HepG2 (cell line): ENCODE results near the gene DHX32. TPM values are rescaled to one million over a fixed set of nuclear protein-coding genes. Genes with fewer than 3 reads are reported as not detected.

Source experiments
- GABPB1 ChIP-seq: IDR thresholded peaks from 2 replicates; pipeline ENCODE4 v1.6.1; 2016; ENCODE audit warnings: mild to moderate bottlenecking, missing genetic modification reagents, moderate library complexity, missing compliant biosample characterization
- GATAD1 ChIP-seq: IDR thresholded peaks from 2 replicates; pipeline ENCODE4 v1.6.1; 2016; ENCODE audit warnings: missing genetic modification reagents, missing compliant biosample characterization
- GATAD2A ChIP-seq: IDR thresholded peaks from 2 replicates; pipeline ENCODE4 v1.6.1; 2016
- HDAC1 ChIP-seq: sonication (generic); formaldehyde crosslinking; IDR thresholded peaks from 2 replicates; pipeline ENCODE4 v1.5.1; 2020; ENCODE audit warnings: mild to moderate bottlenecking, missing genetic modification reagents
- HNRNPL ChIP-seq: fragments of 200-400 bp; formaldehyde crosslinking; IDR thresholded peaks from 2 replicates; pipeline ENCODE4 v1.6.1; 2017; ENCODE audit warnings: mild to moderate bottlenecking, low read depth, low read length
- IKZF4 ChIP-seq: sonication (generic); formaldehyde crosslinking; IDR thresholded peaks from 2 replicates; pipeline ENCODE4 v1.5.1; 2020; ENCODE audit warnings: borderline replicate concordance, mild to moderate bottlenecking, low read depth, missing genetic modification reagents; ENCODE audit errors: not compliant biosample characterization
- KMT2A ChIP-seq: sonication (generic); formaldehyde crosslinking; IDR thresholded peaks from 2 replicates; pipeline ENCODE4 v1.4.0; 2020; ENCODE audit warnings: missing genetic modification reagents
- MTA1 ChIP-seq: sonication (generic); formaldehyde crosslinking; IDR thresholded peaks from 2 replicates; pipeline ENCODE4 v1.4.0; 2020; ENCODE audit warnings: missing genetic modification reagents, mild to moderate bottlenecking, borderline replicate concordance
- RBM22 ChIP-seq: fragments of 200-400 bp; formaldehyde crosslinking; optimal IDR thresholded peaks from 2 replicates; pipeline ENCODE3; 2017; ENCODE audit warnings: mild to moderate bottlenecking, low read length, moderate library complexity
- REPIN1 ChIP-seq: sonication (generic); formaldehyde crosslinking; IDR thresholded peaks from 2 replicates; pipeline ENCODE4 v1.8.0; 2022; ENCODE audit warnings: missing genetic modification reagents, low read depth, mild to moderate bottlenecking, borderline replicate concordance
- RFX1 ChIP-seq: fragments of 450-650 bp; IDR thresholded peaks from 2 replicates; pipeline ENCODE4 v1.6.1; 2017
- SAFB2 ChIP-seq: sonication (generic); formaldehyde crosslinking; IDR thresholded peaks from 2 replicates; pipeline ENCODE4 v1.5.1; 2020; ENCODE audit warnings: missing genetic modification reagents, low read depth, mild to moderate bottlenecking, borderline replicate concordance
- SAP130 ChIP-seq: IDR thresholded peaks from 2 replicates; pipeline ENCODE4 v1.6.1; 2016; ENCODE audit warnings: low read depth
- SKI ChIP-seq: fragments of 450-650 bp; IDR thresholded peaks from one replicate; pipeline ENCODE4 v1.6.1; 2018; ENCODE audit warnings: mild to moderate bottlenecking; ENCODE audit not compliant: partially characterized antibody
- THAP11 ChIP-seq: IDR thresholded peaks from 2 replicates; pipeline ENCODE4 v1.6.1; 2016; ENCODE audit warnings: missing biosample characterization, missing genetic modification reagents
- ZFP90 ChIP-seq: sonication (generic); formaldehyde crosslinking; IDR thresholded peaks from 2 replicates; pipeline ENCODE4 v1.8.0; 2022; ENCODE audit warnings: missing genetic modification reagents, mild to moderate bottlenecking, inconsistent platforms, borderline replicate concordance
- ZKSCAN5 ChIP-seq: sonication (generic); formaldehyde crosslinking; IDR thresholded peaks from 2 replicates; pipeline ENCODE4 v1.5.1; 2020; ENCODE audit warnings: mild to moderate bottlenecking, missing genetic modification reagents
- ZNF160 ChIP-seq: sonication (generic); formaldehyde crosslinking; IDR thresholded peaks from 2 replicates; pipeline ENCODE4 v1.8.0; 2022; ENCODE audit warnings: mild to moderate bottlenecking, inconsistent platforms, missing genetic modification reagents
- ZNF724P ChIP-seq: sonication (generic); formaldehyde crosslinking; IDR thresholded peaks from 2 replicates; pipeline ENCODE4 v1.8.0; 2022; ENCODE audit warnings: missing genetic modification reagents, borderline replicate concordance
- ZSCAN21 ChIP-seq: sonication (generic); formaldehyde crosslinking; IDR thresholded peaks from 2 replicates; pipeline ENCODE4 v1.8.0; 2022; ENCODE audit warnings: mild to moderate bottlenecking, missing genetic modification reagents, moderate library complexity, borderline replicate concordance
- polyA plus RNA-seq, 8 experiments: library from polyadenylated mRNA; depleted of rRNA in 3 of 8; stranded (reverse) in 7 of 8; unstranded in 1 of 8; fragments of >200 nt; fragmentation: Illumina TruSeq in 4 of 8; extraction: Trizol in 4 of 8; gene quantifications; 2 replicates each; pipeline versions ENCODE4 v1.2.1 to v1.2.3, GENCODE V29; 2011 to 2016; ENCODE audit warnings: low read depth in 4 of 8, missing spikeins in 1 of 8, mixed read lengths in 1 of 8; ENCODE audit not compliant: insufficient read depth in 1 of 8
- total RNA-seq, 5 experiments: library from RNA; depleted of rRNA; stranded (reverse); fragments of >200 nt; fragmentation: Illumina TruSeq; extraction: Trizol; gene quantifications; 2 replicates each; pipeline ENCODE4 v1.2.3, GENCODE V29; 2016; ENCODE audit warnings: low read depth in 1 of 5
- TF ChIP-seq, protein P1 (sequence below): IDR thresholded peaks from 2 replicates; pipeline ENCODE4 v1.6.1; 2012; ENCODE audit warnings: inconsistent platforms
- TF ChIP-seq, protein P2 (sequence below): sonication (generic); formaldehyde crosslinking; IDR thresholded peaks from 2 replicates; pipeline ENCODE4 v1.4.0; 2020; ENCODE audit warnings: missing genetic modification reagents
- TF ChIP-seq, protein P3 (sequence below): IDR thresholded peaks from 2 replicates; pipeline ENCODE4 v1.6.1; 2016; ENCODE audit warnings: missing compliant biosample characterization, missing genetic modification reagents, borderline replicate concordance

Gene DHX32
- total and polyA plus RNA-seq, 2 of the 13 experiments (the other 11 are each of a cell fraction or from before 2014, with no cell fraction given) = 15.5 to 16.5 TPM

DNA sequence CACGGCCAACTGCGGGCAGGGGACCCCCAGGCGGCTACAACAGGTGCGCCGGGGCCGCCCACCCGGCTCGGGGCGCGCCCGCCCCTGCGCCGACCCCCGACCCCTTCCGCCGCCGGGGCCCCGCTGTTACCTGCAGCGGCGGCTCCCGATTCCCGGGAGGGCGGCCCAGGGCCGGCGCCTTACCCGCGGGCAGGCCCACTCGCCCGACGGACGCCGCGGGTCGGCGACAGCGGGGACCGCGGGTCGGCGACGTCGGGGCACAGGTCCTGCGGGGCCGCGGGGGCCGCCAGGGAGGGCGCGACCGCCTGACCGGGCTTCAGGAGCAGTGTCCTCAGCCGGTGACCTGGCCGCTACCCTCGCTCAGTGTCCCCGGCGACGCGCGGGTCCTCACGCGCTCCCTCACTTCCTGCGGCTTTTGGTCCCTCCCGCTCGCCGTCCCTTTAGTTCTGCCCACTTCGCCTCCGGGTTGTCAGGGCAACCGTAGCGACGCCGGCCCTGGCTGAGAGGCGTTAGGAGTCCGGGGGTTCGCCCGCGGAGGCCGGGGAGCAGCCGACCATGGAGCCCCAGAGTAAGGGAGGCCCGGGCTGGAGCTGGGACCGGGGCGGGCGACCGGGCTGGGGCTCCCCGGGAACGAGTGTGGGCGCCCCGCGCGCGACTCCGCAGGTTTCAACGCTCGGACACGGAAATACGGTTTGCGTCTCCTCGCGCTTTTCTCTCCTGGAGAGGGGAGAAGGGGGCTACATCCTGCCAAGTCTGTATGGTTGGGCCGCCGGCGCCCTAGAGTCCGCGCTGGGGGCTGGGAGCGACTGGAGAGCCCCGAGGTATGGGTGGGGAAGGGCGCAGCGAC lies 15.2 kb upstream of the DHX32 start, which contains the start of gene FANK1 (continued):
- peak; percentile 80 for TF ChIP-seq GATAD1 (CRISPR knock-in tag)
- TF ChIP-seq HNRNPL = 0 out of 2 replicates have a peak, but pooled peaks have one; percentile 45
- TF ChIP-seq MTA1 = peak; percentile 26; the same call in 1 of the 2 replicates
- TF ChIP-seq RFX1 = peak; percentile 71
- peak; percentile 75; the same call in 1 of the 2 replicates for TF ChIP-seq SAFB2 (CRISPR knock-in tag)
- TF ChIP-seq, protein P1, sequence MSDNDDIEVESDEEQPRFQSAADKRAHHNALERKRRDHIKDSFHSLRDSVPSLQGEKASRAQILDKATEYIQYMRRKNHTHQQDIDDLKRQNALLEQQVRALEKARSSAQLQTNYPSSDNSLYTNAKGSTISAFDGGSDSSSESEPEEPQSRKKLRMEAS = peak; percentile 66
- TF ChIP-seq KMT2A (CRISPR knock-in tag) = peak; percentile 64; the same call in 1 of the 2 replicates
- TF ChIP-seq, protein P2, sequence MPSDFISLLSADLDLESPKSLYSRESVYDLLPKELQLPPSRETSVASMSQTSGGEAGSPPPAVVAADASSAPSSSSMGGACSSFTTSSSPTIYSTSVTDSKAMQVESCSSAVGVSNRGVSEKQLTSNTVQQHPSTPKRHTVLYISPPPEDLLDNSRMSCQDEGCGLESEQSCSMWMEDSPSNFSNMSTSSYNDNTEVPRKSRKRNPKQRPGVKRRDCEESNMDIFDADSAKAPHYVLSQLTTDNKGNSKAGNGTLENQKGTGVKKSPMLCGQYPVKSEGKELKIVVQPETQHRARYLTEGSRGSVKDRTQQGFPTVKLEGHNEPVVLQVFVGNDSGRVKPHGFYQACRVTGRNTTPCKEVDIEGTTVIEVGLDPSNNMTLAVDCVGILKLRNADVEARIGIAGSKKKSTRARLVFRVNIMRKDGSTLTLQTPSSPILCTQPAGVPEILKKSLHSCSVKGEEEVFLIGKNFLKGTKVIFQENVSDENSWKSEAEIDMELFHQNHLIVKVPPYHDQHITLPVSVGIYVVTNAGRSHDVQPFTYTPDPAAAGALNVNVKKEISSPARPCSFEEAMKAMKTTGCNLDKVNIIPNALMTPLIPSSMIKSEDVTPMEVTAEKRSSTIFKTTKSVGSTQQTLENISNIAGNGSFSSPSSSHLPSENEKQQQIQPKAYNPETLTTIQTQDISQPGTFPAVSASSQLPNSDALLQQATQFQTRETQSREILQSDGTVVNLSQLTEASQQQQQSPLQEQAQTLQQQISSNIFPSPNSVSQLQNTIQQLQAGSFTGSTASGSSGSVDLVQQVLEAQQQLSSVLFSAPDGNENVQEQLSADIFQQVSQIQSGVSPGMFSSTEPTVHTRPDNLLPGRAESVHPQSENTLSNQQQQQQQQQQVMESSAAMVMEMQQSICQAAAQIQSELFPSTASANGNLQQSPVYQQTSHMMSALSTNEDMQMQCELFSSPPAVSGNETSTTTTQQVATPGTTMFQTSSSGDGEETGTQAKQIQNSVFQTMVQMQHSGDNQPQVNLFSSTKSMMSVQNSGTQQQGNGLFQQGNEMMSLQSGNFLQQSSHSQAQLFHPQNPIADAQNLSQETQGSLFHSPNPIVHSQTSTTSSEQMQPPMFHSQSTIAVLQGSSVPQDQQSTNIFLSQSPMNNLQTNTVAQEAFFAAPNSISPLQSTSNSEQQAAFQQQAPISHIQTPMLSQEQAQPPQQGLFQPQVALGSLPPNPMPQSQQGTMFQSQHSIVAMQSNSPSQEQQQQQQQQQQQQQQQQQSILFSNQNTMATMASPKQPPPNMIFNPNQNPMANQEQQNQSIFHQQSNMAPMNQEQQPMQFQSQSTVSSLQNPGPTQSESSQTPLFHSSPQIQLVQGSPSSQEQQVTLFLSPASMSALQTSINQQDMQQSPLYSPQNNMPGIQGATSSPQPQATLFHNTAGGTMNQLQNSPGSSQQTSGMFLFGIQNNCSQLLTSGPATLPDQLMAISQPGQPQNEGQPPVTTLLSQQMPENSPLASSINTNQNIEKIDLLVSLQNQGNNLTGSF (CRISPR knock-in tag) = 0 out of 2 replicates have a peak, but pooled peaks have one; percentile 27
- TF ChIP-seq ZFP90 (CRISPR knock-in tag) = 0 out of 2 replicates have a peak, but pooled peaks have one; percentile 55
- 0 out of 2 replicates have a peak, but pooled peaks have one; percentile 41 for TF ChIP-seq ZNF724P (CRISPR knock-in tag)
- peak; percentile 80 for TF ChIP-seq HDAC1 (CRISPR knock-in tag)
- peak; percentile 23; the same call in 1 of the 2 replicates for TF ChIP-seq GATAD2A (CRISPR knock-in tag)
- peak; percentile 63; the same call in 1 of the 2 replicates for TF ChIP-seq ZKSCAN5
- TF ChIP-seq THAP11 (CRISPR knock-in tag) = peak; percentile 77
- peak; percentile 57 for TF ChIP-seq RBM22
- TF ChIP-seq IKZF4 (CRISPR knock-in tag) = peak; percentile 40
- TF ChIP-seq GABPB1 (CRISPR knock-in tag) = peak; percentile 78
- TF ChIP-seq REPIN1 (CRISPR knock-in tag) = 0 out of 2 replicates have a peak, but pooled peaks have one; percentile 43
- TF ChIP-seq, protein P3, sequence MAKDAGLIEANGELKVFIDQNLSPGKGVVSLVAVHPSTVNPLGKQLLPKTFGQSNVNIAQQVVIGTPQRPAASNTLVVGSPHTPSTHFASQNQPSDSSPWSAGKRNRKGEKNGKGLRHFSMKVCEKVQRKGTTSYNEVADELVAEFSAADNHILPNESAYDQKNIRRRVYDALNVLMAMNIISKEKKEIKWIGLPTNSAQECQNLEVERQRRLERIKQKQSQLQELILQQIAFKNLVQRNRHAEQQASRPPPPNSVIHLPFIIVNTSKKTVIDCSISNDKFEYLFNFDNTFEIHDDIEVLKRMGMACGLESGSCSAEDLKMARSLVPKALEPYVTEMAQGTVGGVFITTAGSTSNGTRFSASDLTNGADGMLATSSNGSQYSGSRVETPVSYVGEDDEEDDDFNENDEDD (CRISPR knock-in tag) = peak; percentile 58; the same call in 1 of the 2 replicates
- TF ChIP-seq ZNF160 (CRISPR knock-in tag) = peak; percentile 77; the same call in 1 of the 2 replicates
- TF ChIP-seq SKI = peak; percentile 33
- TF ChIP-seq SAP130 = peak; percentile 96
- TF ChIP-seq ZSCAN21 (CRISPR knock-in tag) = peak; percentile 53; the same call in 1 of the 2 replicates
